ENCODE data around the gene JMJD1C. TPM values are rescaled to one million over a fixed set of nuclear protein-coding genes. Genes with fewer than 3 reads are reported as not detected.
"Not testable (repeated sequence)": the region's sequence is repeated elsewhere in the genome, so short reads cannot be mapped to it uniquely, and the experiment has no call there.

Gene JMJD1C
- polyA plus RNA-seq = 10 to 100 TPM; 13.4 to 37.4 (median 16.0) TPM

- no peaks in the 10 kb centered on the region for H3K36me3 Mint-ChIP-seq
- peak within 1 kb of the TSS; percentile 83 to 93 (median 86) for H3K27ac Mint-ChIP-seq
- H3K27me3 Mint-ChIP-seq (ENCODE audit: low read depth in 3 of 3) = peaks cover 7 to 15% (median 11%) of the 10 kb centered on the region in 3 donors
- H3K9me3 Mint-ChIP-seq = no peaks in the 10 kb centered on the region
- peak within 1 kb of the TSS; percentile 89 to 98 (median 95) for H3K4me3 Mint-ChIP-seq
- DNase-seq = peak; percentile 72 to 75 (median 74)
- peaks cover 16 to 21% of the 10 kb centered on the region in 2 donors for H3K4me1 Mint-ChIP-seq
Observed at GRCh38 chr10:63465293-63466143, at the start of gene JMJD1C. Gene JMJD1C, minus strand, starts transcription at chr10:63465977. Its CDS starts 315 bp downstream, at chr10:63465662.

- Mint-ChIP-seq H3K27me3 (ENCODE audit: low read depth in 3 of 3) (peaks cover 0 to 1% (median 0%) of the 10 kb centered on the region in 3 donors), H3K36me3 (no peaks in the 10 kb centered on the region), H3K4me1 (peaks cover 34 to 44% of the 10 kb centered on the region in 2 donors), H3K27ac (peak overlapping the region in 2 of 6 donors; percentile 38 to 72), H3K9me3 (no peaks in the 10 kb centered on the region), H3K4me3 (no peak overlapping the region)
- DNase-seq = no peak
Observed at GRCh38 chr10:63515002-63515763, 49.4 kb upstream of the JMJD1C start.

GRCh38 chr10:63506554-63506953 is 40.8 kb upstream of the JMJD1C start:
- Mint-ChIP-seq H3K9me3 (no peaks in the 10 kb centered on the region), H3K4me3 (no peak overlapping the region), H3K27me3 (ENCODE audit: low read depth in 3 of 3) (peaks cover 0 to 3% (median 1%) of the 10 kb centered on the region in 3 donors), H3K4me1 (peaks cover 3 to 14% of the 10 kb centered on the region in 2 donors), H3K27ac (no peak overlapping the region), H3K36me3 (no peaks in the 10 kb centered on the region)
- DNase-seq = no peak

- DNase-seq = no peak
- peak overlapping the region in 1 of 6 donors; percentile 5 for H3K27ac Mint-ChIP-seq
- H3K4me3 Mint-ChIP-seq = no peak overlapping the region
- H3K36me3 Mint-ChIP-seq = peaks cover 0 to 3% (median 0%) of the 10 kb centered on the region in 3 donors
- no peaks in the 10 kb centered on the region for H3K9me3 Mint-ChIP-seq
- H3K4me1 Mint-ChIP-seq = peaks cover 5 to 14% of the 10 kb centered on the region in 2 donors
- peaks cover 0 to 3% (median 1%) of the 10 kb centered on the region in 3 donors for H3K27me3 Mint-ChIP-seq (ENCODE audit: low read depth in 3 of 3)
Observed at GRCh38 chr10:63505562-63505961, 39.8 kb upstream of the JMJD1C start.

- no peaks in the 10 kb centered on the region for H3K9me3 Mint-ChIP-seq
- H3K36me3 Mint-ChIP-seq = peaks cover 0 to 7% (median 0%) of the 10 kb centered on the region in 3 donors
- no peak overlapping the region for H3K4me3 Mint-ChIP-seq
- DNase-seq = no peak
- peaks cover 5 to 14% of the 10 kb centered on the region in 2 donors for H3K4me1 Mint-ChIP-seq
- H3K27ac Mint-ChIP-seq = peak overlapping the region in 2 of 6 donors; percentile 13 to 18
- H3K27me3 Mint-ChIP-seq (ENCODE audit: low read depth in 3 of 3) = peaks cover 0 to 1% (median 1%) of the 10 kb centered on the region in 3 donors
Observed at GRCh38 chr10:63504145-63504881, 38.5 kb upstream of the JMJD1C start.

GRCh38 chr10:63503395-63503794 is 37.6 kb upstream of the JMJD1C start:
- H3K4me3 Mint-ChIP-seq = no peak overlapping the region
- peaks cover 0 to 1% (median 1%) of the 10 kb centered on the region in 3 donors for H3K27me3 Mint-ChIP-seq (ENCODE audit: low read depth in 3 of 3)
- H3K4me1 Mint-ChIP-seq = peaks cover 2 to 8% of the 10 kb centered on the region in 2 donors
- no peak for DNase-seq
- H3K27ac Mint-ChIP-seq = no peak overlapping the region
- peaks cover 0 to 9% (median 0%) of the 10 kb centered on the region in 3 donors for H3K36me3 Mint-ChIP-seq
- no peaks in the 10 kb centered on the region for H3K9me3 Mint-ChIP-seq

- peaks cover 0 to 1% (median 1%) of the 10 kb centered on the region in 3 donors for H3K27me3 Mint-ChIP-seq (ENCODE audit: low read depth in 3 of 3)
- peaks cover 2 to 8% of the 10 kb centered on the region in 2 donors for H3K4me1 Mint-ChIP-seq
Observed at GRCh38 chr10:63502832-63503231, 37.1 kb upstream of the JMJD1C start.

GRCh38 chr10:63501954-63502353 is 36.2 kb upstream of the JMJD1C start:
- Mint-ChIP-seq H3K27ac (no peak overlapping the region), H3K9me3 (no peaks in the 10 kb centered on the region), H3K4me3 (no peak overlapping the region), H3K36me3 (peaks cover 0 to 9% (median 0%) of the 10 kb centered on the region in 3 donors), H3K27me3 (ENCODE audit: low read depth in 3 of 3) (peaks cover 0 to 1% (median 1%) of the 10 kb centered on the region in 3 donors), H3K4me1 (peaks cover 2 to 8% of the 10 kb centered on the region in 2 donors)
- DNase-seq = no peak

More at GRCh38 chr10:63502832-63503231, 37.1 kb upstream of the JMJD1C start:
- no peaks in the 10 kb centered on the region for H3K9me3 Mint-ChIP-seq
- H3K27ac Mint-ChIP-seq = no peak overlapping the region
- peaks cover 0 to 9% (median 0%) of the 10 kb centered on the region in 3 donors for H3K36me3 Mint-ChIP-seq
- H3K4me3 Mint-ChIP-seq = no peak overlapping the region
- no peak for DNase-seq

GRCh38 chr10:63500551-63500950 is 34.8 kb upstream of the JMJD1C start:
- not testable (repeated sequence) for H3K27ac Mint-ChIP-seq; H3K27me3 Mint-ChIP-seq (ENCODE audit: low read depth in 3 of 3); H3K36me3 Mint-ChIP-seq; H3K9me3 Mint-ChIP-seq; H3K4me1 Mint-ChIP-seq; H3K4me3 Mint-ChIP-seq; DNase-seq

- no peaks in the 10 kb centered on the region for H3K9me3 Mint-ChIP-seq
- DNase-seq = no peak
- H3K4me3 Mint-ChIP-seq = no peak overlapping the region
- H3K27me3 Mint-ChIP-seq (ENCODE audit: low read depth in 3 of 3) = no peaks in the 10 kb centered on the region
- H3K4me1 Mint-ChIP-seq = peaks cover 0 to 3% of the 10 kb centered on the region in 2 donors
- H3K36me3 Mint-ChIP-seq = peaks cover 0 to 9% (median 0%) of the 10 kb centered on the region in 3 donors
- no peak overlapping the region for H3K27ac Mint-ChIP-seq
Observed at GRCh38 chr10:63498665-63499064, 32.9 kb upstream of the JMJD1C start.

- Mint-ChIP-seq H3K36me3 (peaks cover 0 to 9% (median 0%) of the 10 kb centered on the region in 3 donors), H3K27me3 (ENCODE audit: low read depth in 3 of 3) (no peaks in the 10 kb centered on the region), H3K9me3 (no peaks in the 10 kb centered on the region), H3K27ac (no peak overlapping the region), H3K4me1 (peaks cover 0 to 3% of the 10 kb centered on the region in 2 donors), H3K4me3 (no peak overlapping the region)
- no peak for DNase-seq
Observed at GRCh38 chr10:63497321-63497720, 31.5 kb upstream of the JMJD1C start.

- DNase-seq = no peak
- H3K9me3 Mint-ChIP-seq = no peaks in the 10 kb centered on the region
- H3K4me3 Mint-ChIP-seq = no peak overlapping the region
- H3K36me3 Mint-ChIP-seq = peaks cover 0 to 9% (median 2%) of the 10 kb centered on the region in 3 donors
- H3K27me3 Mint-ChIP-seq (ENCODE audit: low read depth in 3 of 3) = no peaks in the 10 kb centered on the region
- H3K4me1 Mint-ChIP-seq = peaks cover 0 to 4% of the 10 kb centered on the region in 2 donors
- no peak overlapping the region for H3K27ac Mint-ChIP-seq
Observed at GRCh38 chr10:63496561-63496960, 30.8 kb upstream of the JMJD1C start.

GRCh38 chr10:63494951-63495350 is 29.2 kb upstream of the JMJD1C start:
- no peak for DNase-seq
- Mint-ChIP-seq H3K4me3 (no peak overlapping the region), H3K9me3 (no peaks in the 10 kb centered on the region), H3K27me3 (ENCODE audit: low read depth in 3 of 3) (no peaks in the 10 kb centered on the region), H3K27ac (no peak overlapping the region), H3K4me1 (peaks cover 0 to 3% of the 10 kb centered on the region in 2 donors), H3K36me3 (peaks cover 0 to 4% (median 3%) of the 10 kb centered on the region in 3 donors)

All from immature natural killer cell (primary cell).